Measurements from ENCODE around the gene LHFPL3.

DNA sequence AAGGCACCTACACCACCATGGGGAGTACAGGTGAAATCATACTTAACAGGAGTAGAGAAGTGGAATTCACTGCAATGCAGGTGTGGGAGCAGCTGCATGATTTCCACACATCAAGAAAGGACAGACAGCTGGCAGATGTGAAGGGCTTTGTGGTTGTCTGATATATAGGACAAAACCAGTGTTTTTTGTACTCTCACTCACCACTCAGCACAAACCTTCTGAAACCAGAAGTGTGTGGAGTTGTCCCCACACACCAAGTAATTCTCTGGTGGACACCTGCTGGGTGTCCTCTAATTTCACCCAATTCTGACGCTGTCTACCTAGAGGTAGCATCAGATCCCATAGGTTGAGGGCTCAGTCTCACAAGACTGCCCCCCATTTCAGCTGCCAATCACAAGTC is 357.9 kb downstream of the LHFPL3 start:
- TF ChIP-seq, protein P1, sequence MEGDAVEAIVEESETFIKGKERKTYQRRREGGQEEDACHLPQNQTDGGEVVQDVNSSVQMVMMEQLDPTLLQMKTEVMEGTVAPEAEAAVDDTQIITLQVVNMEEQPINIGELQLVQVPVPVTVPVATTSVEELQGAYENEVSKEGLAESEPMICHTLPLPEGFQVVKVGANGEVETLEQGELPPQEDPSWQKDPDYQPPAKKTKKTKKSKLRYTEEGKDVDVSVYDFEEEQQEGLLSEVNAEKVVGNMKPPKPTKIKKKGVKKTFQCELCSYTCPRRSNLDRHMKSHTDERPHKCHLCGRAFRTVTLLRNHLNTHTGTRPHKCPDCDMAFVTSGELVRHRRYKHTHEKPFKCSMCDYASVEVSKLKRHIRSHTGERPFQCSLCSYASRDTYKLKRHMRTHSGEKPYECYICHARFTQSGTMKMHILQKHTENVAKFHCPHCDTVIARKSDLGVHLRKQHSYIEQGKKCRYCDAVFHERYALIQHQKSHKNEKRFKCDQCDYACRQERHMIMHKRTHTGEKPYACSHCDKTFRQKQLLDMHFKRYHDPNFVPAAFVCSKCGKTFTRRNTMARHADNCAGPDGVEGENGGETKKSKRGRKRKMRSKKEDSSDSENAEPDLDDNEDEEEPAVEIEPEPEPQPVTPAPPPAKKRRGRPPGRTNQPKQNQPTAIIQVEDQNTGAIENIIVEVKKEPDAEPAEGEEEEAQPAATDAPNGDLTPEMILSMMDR (IDR thresholded peaks at IDR 0.05 in 2 of 3, conservative IDR thresholded peaks at IDR 0.05 in 1 of 3; ENCODE audit: borderline replicate concordance in 1 of 3, insufficient read depth in 1 of 3, low read depth in 2 of 3, low read length in 2 of 3): no peak
- TF ChIP-seq SIN3A (IDR thresholded peaks at IDR 0.05; ENCODE audit: low read depth) (no peak), EZH2phosphoT487 (IDR thresholded peaks at IDR 0.05; ENCODE audit: borderline replicate concordance) (no peak), YY1 (IDR thresholded peaks at IDR 0.05; ENCODE audit: extremely low read depth, insufficient replicate concordance, low read depth, low read length) (no peak), ELF1 (IDR thresholded peaks at IDR 0.05; ENCODE audit: borderline replicate concordance, low read depth) (no peak), POLR2AphosphoS5 (IDR thresholded peaks at IDR 0.05; ENCODE audit: low read depth, low read length) (no peak), RAD21 (IDR thresholded peaks at IDR 0.05; ENCODE audit: low read depth) (no peak), ZNF274 (IDR thresholded peaks at IDR 0.05; ENCODE audit: low read depth, low read length) (no peak), CEBPB (IDR thresholded peaks at IDR 0.05; ENCODE audit: low read depth) (no peak), EZH2 (IDR thresholded peaks at IDR 0.05) (no peak), POLR2A (IDR thresholded peaks at IDR 0.05; ENCODE audit: borderline replicate concordance, extremely low read depth, insufficient read depth, insufficient read length) (no peak), MAX (IDR thresholded peaks at IDR 0.05) (no peak), SRF (IDR thresholded peaks at IDR 0.05; ENCODE audit: low read depth) (no peak)
- TF ChIP-seq, protein P2, sequence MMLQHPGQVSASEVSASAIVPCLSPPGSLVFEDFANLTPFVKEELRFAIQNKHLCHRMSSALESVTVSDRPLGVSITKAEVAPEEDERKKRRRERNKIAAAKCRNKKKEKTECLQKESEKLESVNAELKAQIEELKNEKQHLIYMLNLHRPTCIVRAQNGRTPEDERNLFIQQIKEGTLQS (IDR thresholded peaks at IDR 0.05): no peak
